HG03097 (cell line): ENCODE results near the gene SCOC.
"Not testable (repeated sequence)": the region's sequence is repeated elsewhere in the genome, so short reads cannot be mapped to it uniquely, and the experiment has no call there.

ENCODE experiments used
- ATAC-seq: cut with Tn5 transposase; IDR thresholded peaks from one replicate; pipeline ENCODE4 v1.9.1; 2021; ENCODE audit not compliant: unreplicated experiment, low FRiP score

The SCOC gene

GRCh38 chr4:140359562-140360427, 13.7 kb upstream of the SCOC start:
- peak; percentile 89 for ATAC-seq

DNA sequence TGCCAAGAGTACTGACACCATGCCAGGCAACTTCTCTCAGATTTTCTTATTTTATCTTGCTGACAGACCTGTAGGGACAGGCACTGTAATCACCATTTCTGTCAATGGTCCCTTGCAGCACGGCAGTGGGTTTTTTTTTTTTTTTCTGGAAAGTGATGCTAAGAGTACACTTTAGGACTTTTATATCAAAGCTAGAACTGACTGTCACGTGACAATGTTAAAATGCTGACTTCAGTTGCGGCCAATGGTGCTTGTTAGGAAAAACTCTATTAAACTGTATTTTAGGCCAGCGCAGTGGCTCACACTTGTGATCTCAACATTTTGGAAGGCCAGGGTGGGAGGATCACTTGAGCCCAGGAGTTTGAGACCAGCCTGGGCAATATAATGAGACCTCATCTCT, 12.3 kb upstream of the SCOC start:
- no peak for ATAC-seq

DNA sequence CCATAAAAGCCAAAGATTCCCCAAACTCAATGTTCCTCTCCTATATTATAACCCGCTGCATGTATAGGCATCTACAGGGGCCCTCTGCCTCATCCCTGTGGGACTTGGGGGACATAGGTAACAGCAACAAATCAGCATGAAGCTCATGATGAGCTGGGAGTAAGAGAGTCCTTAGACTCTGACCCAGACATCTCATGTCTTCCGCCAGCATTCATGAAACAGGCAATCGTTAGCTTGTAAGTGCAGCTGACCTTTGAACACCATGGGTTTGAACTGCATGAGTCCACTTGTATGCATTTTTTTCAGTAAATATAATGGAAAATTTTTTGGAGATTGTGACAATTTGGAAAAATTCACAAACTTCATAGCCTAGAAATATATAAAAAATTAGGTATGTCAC, 10.4 kb upstream of the SCOC start:
- no peak for ATAC-seq

GRCh38 chr4:140363558-140363957, 9.9 kb upstream of the SCOC start:
- no peak for ATAC-seq

- ATAC-seq = no peak
Measured at GRCh38 chr4:140367738-140368137, 5.7 kb upstream of the SCOC start.

DNA sequence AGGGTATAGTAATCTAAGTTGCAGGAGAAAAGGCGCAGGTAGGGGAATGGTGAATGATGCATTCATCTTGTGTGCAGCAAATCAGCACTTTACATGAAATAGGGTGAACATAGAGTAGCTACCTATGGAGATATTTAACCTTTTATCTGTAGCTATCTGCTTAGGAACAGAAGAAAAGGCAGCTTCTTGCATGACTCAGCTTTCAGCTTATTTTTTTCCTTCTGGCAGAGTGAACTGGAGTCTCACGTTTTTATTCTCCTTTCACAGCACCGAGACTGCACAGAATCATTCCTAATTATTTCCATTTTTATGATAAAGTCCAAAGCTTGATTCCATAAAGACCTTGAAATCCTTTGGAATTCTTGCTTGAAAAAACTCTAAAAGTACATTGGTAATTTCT, 4.8 kb upstream of the SCOC start:
- ATAC-seq = no peak

DNA sequence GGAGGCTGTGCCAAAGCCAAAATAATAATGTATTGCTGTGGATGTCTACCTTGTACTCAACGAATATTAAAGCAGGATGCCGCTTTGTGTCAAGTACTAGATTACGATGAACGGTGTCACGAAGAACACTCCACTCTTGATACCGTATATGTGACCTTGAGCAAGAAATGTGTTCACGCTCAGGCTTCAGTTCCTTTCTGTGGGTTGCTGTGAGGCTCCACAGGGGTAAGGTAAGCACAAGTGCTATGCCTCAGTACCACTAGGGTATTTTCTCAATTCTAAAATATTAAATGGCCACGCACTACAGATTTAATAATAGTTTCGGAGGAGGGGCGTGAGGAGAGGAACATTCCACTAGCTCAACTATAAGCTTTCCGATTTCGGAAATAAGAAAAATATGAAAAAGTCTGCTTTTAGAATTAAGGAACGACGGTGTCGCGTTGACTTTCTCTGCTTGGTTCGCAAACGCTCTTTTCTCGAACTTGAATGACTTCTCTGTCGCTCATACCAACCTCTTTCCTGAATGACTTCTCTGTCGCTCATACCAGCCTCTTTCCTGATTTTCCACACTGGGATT, 607 bp upstream of the SCOC start:
- ATAC-seq = peak; percentile 39

GRCh38 chr4:140374130-140374477, 658 bp downstream of the SCOC start:
- no peak for ATAC-seq

GRCh38 chr4:140382732-140383131, 9.3 kb downstream of the SCOC start:
- no peak for ATAC-seq

DNA sequence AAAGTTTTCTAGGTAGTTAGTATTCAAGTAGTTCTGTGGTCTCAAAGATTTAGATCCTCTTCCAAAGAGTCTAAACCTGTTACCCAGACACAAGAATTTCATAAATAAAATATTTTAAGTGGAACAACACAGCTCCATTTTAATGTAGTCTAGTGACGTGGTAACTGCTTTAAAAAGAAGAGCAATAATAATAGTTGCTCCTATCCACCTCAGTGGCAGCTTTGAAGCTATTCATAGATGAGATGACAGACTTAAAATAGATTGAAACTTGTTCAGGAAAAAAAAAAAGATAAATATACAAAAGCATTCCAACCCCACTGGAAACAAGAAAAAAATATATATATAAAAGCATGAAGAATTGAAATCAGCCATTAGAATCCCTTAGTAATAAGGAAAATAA, 14.6 kb downstream of the SCOC start:
- no peak for ATAC-seq

GRCh38 chr4:140395668-140396067, 22.2 kb downstream of the SCOC start:
- no peak for ATAC-seq

DNA sequence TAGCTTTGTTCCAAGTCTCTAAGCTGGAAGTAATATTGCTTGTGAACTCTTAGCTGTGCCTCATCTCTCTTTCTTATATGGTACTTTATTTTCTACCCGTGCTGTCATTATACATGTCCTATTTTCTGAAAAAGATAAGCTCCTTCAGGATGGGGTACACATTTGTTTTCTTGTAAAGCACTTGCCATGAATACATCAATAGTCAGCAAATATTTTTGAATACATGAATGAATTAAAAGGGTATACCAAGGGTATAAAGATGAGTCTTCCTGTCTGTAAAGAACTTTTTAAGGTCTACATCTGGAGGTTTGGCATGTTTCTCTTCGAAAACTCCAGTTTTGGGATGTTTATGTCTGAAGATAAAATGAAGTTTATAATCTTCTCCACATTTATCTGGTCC, 26.7 kb downstream of the SCOC start:
- no peak for ATAC-seq

DNA sequence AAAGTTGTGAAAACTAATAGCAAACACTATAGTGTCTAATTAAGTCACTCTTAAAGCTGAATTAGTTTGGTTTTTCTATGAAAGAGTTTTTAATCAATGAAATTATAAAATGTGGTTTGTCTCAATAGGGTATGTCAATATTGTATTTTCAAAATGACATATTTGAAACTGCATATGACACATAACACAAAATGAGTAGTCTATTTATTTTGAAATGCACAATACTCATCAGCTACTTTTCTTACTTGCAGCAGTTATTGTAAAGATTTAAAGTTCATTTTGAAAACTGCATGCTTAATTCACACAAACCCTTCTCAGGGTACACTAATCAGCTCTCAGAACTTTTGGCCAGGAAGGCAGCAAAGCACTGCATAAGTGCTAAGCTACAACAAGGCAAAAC, 32.8 kb downstream of the SCOC start:
- no peak for ATAC-seq

GRCh38 chr4:140408974-140409373, 35.5 kb downstream of the SCOC start:
- ATAC-seq = no peak

- not testable (repeated sequence) for ATAC-seq
Measured at GRCh38 chr4:140413130-140413969, 39.9 kb downstream of the SCOC start.

DNA sequence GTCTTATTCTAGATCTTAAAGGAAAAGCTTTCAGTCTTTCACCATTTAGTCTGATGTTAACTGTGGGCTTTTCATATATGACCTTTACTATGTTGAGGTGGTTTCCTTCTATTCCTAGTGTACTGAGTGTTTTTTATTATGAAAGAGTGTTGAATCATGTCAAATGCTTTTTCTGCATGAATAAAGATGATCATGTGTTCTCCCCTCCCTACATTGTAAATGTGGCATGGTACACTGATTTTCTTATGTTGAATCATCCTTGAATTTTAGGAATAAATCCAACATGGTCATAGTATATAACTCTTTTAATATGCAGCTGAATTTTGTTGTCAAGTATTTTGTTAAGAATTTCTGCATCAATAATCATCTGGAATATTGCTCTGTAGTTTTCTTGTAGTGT, 49.7 kb downstream of the SCOC start:
- no peak for ATAC-seq

- no peak for ATAC-seq
Measured at GRCh38 chr4:140426610-140427105, 53.2 kb downstream of the SCOC start.

- peak; percentile 81 for ATAC-seq
Measured at GRCh38 chr4:140427106-140427918, 53.9 kb downstream of the SCOC start, which contains the start of gene CLGN. Gene CLGN, minus strand, starts transcription at chr4:140427648. Its CDS starts 14,570 bp downstream, at chr4:140413078.

DNA sequence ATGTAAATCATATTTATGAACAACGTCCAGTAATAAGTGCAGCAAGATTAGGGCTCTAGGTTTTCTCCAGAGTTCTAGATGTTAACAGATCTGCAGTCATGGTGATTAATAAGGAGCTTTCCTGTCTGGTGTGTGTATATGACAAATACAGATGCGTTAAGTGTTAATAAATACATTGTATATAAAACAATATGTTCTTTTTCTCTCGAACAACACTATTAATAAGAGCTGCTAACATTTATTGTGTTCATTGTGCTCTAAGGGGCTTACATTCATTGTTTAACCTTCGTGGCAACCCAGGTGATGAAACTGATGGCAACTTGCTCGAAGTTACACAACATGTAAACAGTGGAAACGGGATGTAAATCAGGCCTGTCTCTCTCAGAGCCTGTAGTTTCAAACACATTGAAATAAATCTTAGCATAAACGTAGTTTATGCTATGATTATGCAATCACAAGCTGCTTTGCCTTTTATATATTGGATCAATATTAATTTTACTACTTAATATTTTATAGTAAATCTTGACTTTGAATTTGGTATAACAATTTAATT, 54.5 kb downstream of the SCOC start:
- no peak for ATAC-seq
